HepG2 (cell line): ENCODE results near the gene TLR2.

ENCODE experiments used
- EZH2 ChIP-seq: conservative IDR thresholded peaks from 2 replicates; pipeline ENCODE4 v1.6.1; 2012; ENCODE audit warnings: mild to moderate bottlenecking, low read depth, low read length, moderate library complexity
- FIP1L1 ChIP-seq: fragments of 200-400 bp; formaldehyde crosslinking; IDR thresholded peaks from 2 replicates; pipeline ENCODE4 v1.6.1; 2018; ENCODE audit warnings: low read depth, mild to moderate bottlenecking, low read length, moderate library complexity, borderline replicate concordance; ENCODE audit not compliant: insufficient read depth
- HNF4A ChIP-seq: sonication (generic); formaldehyde crosslinking; IDR thresholded peaks from 2 replicates; pipeline ENCODE4 v1.4.0; 2020; ENCODE audit warnings: missing genetic modification reagents
- ZNF547 ChIP-seq: sonication (generic); formaldehyde crosslinking; IDR thresholded peaks from 2 replicates; pipeline ENCODE4 v1.5.1; 2020; ENCODE audit warnings: mild to moderate bottlenecking, missing genetic modification reagents
- ZNF652 ChIP-seq: IDR thresholded peaks from 2 replicates; pipeline ENCODE4 v1.6.1; 2016; ENCODE audit warnings: low read depth, borderline replicate concordance
- TF ChIP-seq, protein P1 (sequence below): sonication (generic); formaldehyde crosslinking; IDR thresholded peaks from 2 replicates; pipeline ENCODE4 v1.8.1; 2023; ENCODE audit warnings: missing genetic modification reagents, inconsistent platforms, borderline replicate concordance
- TF ChIP-seq, protein P2 (sequence below): sonication (generic); formaldehyde crosslinking; IDR thresholded peaks from 2 replicates; pipeline ENCODE4 v1.4.0; 2020; ENCODE audit warnings: mild to moderate bottlenecking, missing genetic modification reagents, borderline replicate concordance

DNA sequence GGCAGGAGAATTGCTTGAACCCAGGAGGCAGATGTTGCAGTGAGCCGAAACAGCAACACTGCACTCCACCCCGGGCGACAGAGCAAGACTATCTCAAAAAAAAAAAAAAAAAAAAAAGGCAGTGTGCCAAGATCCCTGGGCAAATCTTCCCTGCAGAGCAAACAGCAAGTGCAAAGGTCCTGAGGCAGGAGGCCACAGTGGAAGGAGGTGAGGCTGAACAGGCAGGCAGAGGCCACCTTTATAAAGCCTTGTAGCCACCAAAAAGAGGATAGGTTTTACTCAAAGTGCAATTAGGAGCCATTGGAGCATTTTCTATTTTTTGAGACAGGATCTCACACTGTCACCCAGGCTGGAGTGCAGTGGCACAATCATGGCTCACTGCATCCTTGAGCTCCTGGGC, 45.1 kb upstream of the TLR2 start:
- TF ChIP-seq, protein P1, sequence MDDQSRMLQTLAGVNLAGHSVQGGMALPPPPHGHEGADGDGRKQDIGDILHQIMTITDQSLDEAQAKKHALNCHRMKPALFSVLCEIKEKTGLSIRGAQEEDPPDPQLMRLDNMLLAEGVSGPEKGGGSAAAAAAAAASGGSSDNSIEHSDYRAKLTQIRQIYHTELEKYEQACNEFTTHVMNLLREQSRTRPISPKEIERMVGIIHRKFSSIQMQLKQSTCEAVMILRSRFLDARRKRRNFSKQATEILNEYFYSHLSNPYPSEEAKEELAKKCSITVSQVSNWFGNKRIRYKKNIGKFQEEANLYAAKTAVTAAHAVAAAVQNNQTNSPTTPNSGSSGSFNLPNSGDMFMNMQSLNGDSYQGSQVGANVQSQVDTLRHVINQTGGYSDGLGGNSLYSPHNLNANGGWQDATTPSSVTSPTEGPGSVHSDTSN (CRISPR knock-in tag) = no peak
- TF ChIP-seq FIP1L1 (no peak), HNF4A (CRISPR knock-in tag) (no peak), ZNF652 (CRISPR knock-in tag) (no peak), ZNF547 (CRISPR knock-in tag) (no peak), EZH2 (no peak)
- TF ChIP-seq, protein P2, sequence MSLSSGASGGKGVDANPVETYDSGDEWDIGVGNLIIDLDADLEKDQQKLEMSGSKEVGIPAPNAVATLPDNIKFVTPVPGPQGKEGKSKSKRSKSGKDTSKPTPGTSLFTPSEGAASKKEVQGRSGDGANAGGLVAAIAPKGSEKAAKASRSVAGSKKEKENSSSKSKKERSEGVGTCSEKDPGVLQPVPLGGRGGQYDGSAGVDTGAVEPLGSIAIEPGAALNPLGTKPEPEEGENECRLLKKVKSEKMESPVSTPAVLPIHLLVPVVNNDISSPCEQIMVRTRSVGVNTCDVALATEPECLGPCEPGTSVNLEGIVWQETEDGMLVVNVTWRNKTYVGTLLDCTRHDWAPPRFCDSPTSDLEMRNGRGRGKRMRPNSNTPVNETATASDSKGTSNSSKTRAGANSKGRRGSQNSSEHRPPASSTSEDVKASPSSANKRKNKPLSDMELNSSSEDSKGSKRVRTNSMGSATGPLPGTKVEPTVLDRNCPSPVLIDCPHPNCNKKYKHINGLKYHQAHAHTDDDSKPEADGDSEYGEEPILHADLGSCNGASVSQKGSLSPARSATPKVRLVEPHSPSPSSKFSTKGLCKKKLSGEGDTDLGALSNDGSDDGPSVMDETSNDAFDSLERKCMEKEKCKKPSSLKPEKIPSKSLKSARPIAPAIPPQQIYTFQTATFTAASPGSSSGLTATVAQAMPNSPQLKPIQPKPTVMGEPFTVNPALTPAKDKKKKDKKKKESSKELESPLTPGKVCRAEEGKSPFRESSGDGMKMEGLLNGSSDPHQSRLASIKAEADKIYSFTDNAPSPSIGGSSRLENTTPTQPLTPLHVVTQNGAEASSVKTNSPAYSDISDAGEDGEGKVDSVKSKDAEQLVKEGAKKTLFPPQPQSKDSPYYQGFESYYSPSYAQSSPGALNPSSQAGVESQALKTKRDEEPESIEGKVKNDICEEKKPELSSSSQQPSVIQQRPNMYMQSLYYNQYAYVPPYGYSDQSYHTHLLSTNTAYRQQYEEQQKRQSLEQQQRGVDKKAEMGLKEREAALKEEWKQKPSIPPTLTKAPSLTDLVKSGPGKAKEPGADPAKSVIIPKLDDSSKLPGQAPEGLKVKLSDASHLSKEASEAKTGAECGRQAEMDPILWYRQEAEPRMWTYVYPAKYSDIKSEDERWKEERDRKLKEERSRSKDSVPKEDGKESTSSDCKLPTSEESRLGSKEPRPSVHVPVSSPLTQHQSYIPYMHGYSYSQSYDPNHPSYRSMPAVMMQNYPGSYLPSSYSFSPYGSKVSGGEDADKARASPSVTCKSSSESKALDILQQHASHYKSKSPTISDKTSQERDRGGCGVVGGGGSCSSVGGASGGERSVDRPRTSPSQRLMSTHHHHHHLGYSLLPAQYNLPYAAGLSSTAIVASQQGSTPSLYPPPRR (CRISPR knock-in tag) = no peak
